NT2/D1 (cell line): Measurements from ENCODE around the gene ZNF394.
A peak's percentile ranks its signal among the peaks of the same experiment; 100 is the strongest.

Source experiments
- DNase-seq: peaks from one replicate; pipeline ENCODE4 v3.0.0-alpha.2; 2011; ENCODE audit warnings: low read depth, low spot score
- H3K27me3 ChIP-seq: 2 replicates; pipeline ENCODE4 v1.6.0; 2011; ENCODE audit warnings: mild to moderate bottlenecking; ENCODE audit not compliant: insufficient read length, insufficient read depth
- H3K36me3 ChIP-seq: 2 replicates; pipeline ENCODE4 v1.6.1; 2011; ENCODE audit warnings: mild to moderate bottlenecking, low read length, mixed read lengths; ENCODE audit not compliant: insufficient read depth, insufficient read length
- H3K4me1 ChIP-seq: 2 replicates; pipeline ENCODE4 v1.5.1; 2011; ENCODE audit not compliant: insufficient read depth, insufficient read length
- H3K4me3 ChIP-seq: 2 replicates; pipeline ENCODE4 v1.5.1; 2011; ENCODE audit warnings: low read depth; ENCODE audit not compliant: insufficient read length
- H3K9ac ChIP-seq: 2 replicates; pipeline ENCODE4 v1.6.0; 2011; ENCODE audit warnings: low read depth; ENCODE audit not compliant: insufficient read length
- H3K9me3 ChIP-seq: 2 replicates; pipeline ENCODE4 v1.5.1; 2011; ENCODE audit warnings: mild to moderate bottlenecking, low read length; ENCODE audit not compliant: insufficient read depth
- SUZ12 ChIP-seq: IDR thresholded peaks from 2 replicates; pipeline ENCODE4 v1.6.1; 2011; ENCODE audit not compliant: insufficient read length, insufficient read depth; ENCODE audit errors: extremely low read depth
- YY1 ChIP-seq: IDR thresholded peaks from 2 replicates; pipeline ENCODE4 v1.6.1; 2011; ENCODE audit not compliant: insufficient read length, insufficient read depth
- ZNF274 ChIP-seq: IDR thresholded peaks from 2 replicates; pipeline ENCODE4 v1.6.1; 2011; ENCODE audit warnings: mild to moderate bottlenecking, low read depth, low read length

ZNF394 gene

GRCh38 chr7:99539213-99539811 lies 39.2 kb upstream of the ZNF394 start:
- Histone ChIP-seq H3K4me3 (no peak overlapping the region), H3K9me3 (peaks cover 7% of the 10 kb centered on the region; the same call in 1 of the 2 replicates), H3K36me3 (peaks cover 4% of the 10 kb centered on the region), H3K27me3 (no peaks in the 10 kb centered on the region), H3K4me1 (no peaks in the 10 kb centered on the region), H3K9ac (no peak overlapping the region)
- no peak for DNase-seq
- TF ChIP-seq YY1, result no peak
- TF ChIP-seq ZNF274, result no peak
- no peak for TF ChIP-seq SUZ12

GRCh38 chr7:99535667-99536066 lies 35.6 kb upstream of the ZNF394 start:
- TF ChIP-seq ZNF274, result no peak
- no peak for TF ChIP-seq SUZ12
- no peak for TF ChIP-seq YY1
- no peak for DNase-seq
- peaks cover 32% of the 10 kb centered on the region for H3K36me3 ChIP-seq
- H3K27me3 ChIP-seq, result no peaks in the 10 kb centered on the region
- no peak overlapping the region for H3K4me3 ChIP-seq
- H3K9ac ChIP-seq, result no peak overlapping the region
- H3K9me3 ChIP-seq, result peaks cover 38% of the 10 kb centered on the region
- H3K4me1 ChIP-seq, result no peaks in the 10 kb centered on the region

DNA sequence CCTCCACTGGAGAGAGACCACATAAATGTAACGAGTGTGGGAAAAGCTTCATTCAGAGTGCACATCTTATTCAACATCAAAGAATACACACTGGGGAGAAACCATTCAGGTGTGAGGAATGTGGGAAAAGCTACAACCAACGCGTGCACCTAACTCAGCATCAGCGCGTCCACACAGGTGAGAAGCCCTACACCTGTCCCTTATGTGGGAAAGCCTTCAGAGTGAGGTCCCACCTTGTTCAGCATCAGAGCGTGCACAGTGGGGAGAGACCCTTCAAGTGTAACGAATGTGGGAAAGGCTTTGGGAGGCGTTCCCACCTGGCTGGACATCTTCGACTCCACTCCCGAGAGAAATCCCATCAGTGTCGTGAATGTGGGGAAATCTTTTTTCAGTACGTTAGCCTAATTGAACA lies 31.3 kb upstream of the ZNF394 start:
- Histone ChIP-seq H3K4me3 (no peak overlapping the region), H3K9me3 (peaks cover 56% of the 10 kb centered on the region)
- DNase-seq, result no peak

DNA sequence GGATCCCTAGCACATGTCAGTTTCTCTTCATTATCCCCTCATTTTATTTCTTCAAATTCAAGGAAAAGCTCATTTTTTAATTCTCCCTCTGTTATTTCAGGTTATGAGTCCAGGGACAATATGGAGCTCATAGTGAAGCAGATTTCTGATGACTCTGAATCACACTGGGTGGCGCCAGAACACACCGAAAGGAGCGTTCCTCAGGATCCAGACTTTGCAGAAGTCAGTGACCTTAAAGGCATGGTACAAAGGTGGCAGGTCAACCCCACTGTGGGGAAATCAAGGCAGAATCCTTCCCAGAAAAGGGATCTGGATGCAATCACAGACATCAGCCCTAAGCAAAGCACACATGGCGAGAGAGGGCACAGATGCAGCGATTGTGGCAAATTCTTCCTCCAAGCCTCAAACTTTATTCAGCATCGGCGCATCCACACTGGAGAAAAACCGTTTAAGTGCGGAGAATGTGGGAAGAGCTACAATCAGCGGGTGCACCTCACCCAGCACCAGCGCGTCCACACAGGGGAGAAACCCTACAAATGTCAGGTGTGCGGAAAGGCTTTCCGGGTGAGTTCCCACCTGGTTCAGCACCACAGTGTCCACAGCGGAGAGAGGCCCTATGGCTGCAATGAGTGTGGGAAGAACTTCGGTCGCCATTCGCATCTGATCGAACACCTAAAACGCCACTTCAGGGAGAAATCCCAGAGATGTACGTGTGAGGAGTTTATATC lies 25.8 kb upstream of the ZNF394 start:
- no peak for TF ChIP-seq SUZ12
- no peak for TF ChIP-seq ZNF274
- TF ChIP-seq YY1, result no peak
- no peak for DNase-seq
- Histone ChIP-seq H3K27me3 (no peaks in the 10 kb centered on the region), H3K4me3 (no peak overlapping the region), H3K4me1 (no peaks in the 10 kb centered on the region), H3K9me3 (peaks cover 25% of the 10 kb centered on the region), H3K9ac (no peak overlapping the region), H3K36me3 (peaks cover 45% of the 10 kb centered on the region)

More for the DNA sequence above, 31.3 kb upstream of the ZNF394 start:
- H3K36me3 ChIP-seq, result peaks cover 64% of the 10 kb centered on the region
- H3K27me3 ChIP-seq, result no peaks in the 10 kb centered on the region
- H3K9ac ChIP-seq, result no peak overlapping the region
- H3K4me1 ChIP-seq, result no peaks in the 10 kb centered on the region
- TF ChIP-seq ZNF274 (no peak), YY1 (no peak), SUZ12 (no peak)

- Histone ChIP-seq H3K36me3 (peaks cover 27% of the 10 kb centered on the region), H3K27me3 (no peaks in the 10 kb centered on the region), H3K4me3 (no peak overlapping the region), H3K9ac (no peak overlapping the region), H3K9me3 (no peaks in the 10 kb centered on the region), H3K4me1 (no peaks in the 10 kb centered on the region)
- DNase-seq, result no peak
- TF ChIP-seq ZNF274 (no peak), YY1 (no peak), SUZ12 (no peak)
Measured at GRCh38 chr7:99521399-99521798, 21.3 kb upstream of the ZNF394 start.

DNA sequence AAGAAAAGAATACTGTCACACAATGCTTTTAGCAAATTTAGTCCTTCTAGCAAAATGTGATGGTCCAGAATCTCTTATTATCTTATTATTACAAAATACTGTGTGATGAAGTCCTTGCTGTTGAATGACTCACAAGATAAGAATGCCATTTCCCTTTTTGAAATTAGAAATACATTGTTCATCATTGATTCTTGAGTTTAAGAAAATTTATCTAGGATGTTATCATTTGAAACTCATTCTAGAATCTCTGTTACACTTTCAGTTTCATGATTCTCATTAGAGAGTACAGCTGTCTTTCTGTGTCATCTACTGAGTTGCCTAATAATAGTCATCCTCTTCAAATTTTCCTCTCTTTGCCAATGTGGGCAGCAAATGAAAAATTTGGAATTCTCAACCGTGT lies 14.0 kb upstream of the ZNF394 start:
- no peak overlapping the region for H3K9ac ChIP-seq
- no peaks in the 10 kb centered on the region for H3K27me3 ChIP-seq
- TF ChIP-seq SUZ12, result no peak
- no peak for TF ChIP-seq YY1
- no peak for TF ChIP-seq ZNF274
- H3K36me3 ChIP-seq, result peaks cover 35% of the 10 kb centered on the region
- H3K4me3 ChIP-seq, result no peak overlapping the region
- no peak for DNase-seq
- H3K9me3 ChIP-seq, result no peaks in the 10 kb centered on the region
- no peaks in the 10 kb centered on the region for H3K4me1 ChIP-seq

DNA sequence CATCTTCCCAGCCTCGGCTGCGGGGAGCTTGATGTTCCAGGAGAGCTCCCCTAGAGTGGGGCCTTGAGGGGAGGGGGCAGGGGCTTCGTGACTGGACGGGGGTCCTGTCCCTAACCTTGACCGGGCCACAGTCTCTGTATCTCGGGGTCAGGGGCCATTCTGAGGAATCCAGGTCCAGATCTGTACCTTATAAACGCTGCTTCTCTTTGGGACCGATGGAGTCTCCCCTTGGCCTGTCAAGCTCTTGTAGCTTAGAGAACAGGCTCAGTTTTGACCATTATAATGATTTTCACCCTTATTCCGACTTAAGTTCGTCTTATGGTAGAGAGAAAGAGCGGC lies 5.2 kb upstream of the ZNF394 start:
- no peak for TF ChIP-seq ZNF274
- no peak for TF ChIP-seq YY1
- TF ChIP-seq SUZ12, result no peak
- H3K27me3 ChIP-seq, result no peaks in the 10 kb centered on the region
- DNase-seq, result no peak
- peak overlapping the region; percentile 73 for H3K4me3 ChIP-seq
- H3K9ac ChIP-seq, result peak overlapping the region; percentile 90
- H3K9me3 ChIP-seq, result no peaks in the 10 kb centered on the region
- H3K4me1 ChIP-seq, result peaks cover 4% of the 10 kb centered on the region
- peaks cover 15% of the 10 kb centered on the region for H3K36me3 ChIP-seq
